GM12878 (cell line): Measurements from ENCODE around the gene HS3ST1. TPM values are rescaled to one million over a fixed set of nuclear protein-coding genes. Genes with fewer than 3 reads are reported as not detected.

ENCODE experiments used
- ATAC-seq: fragments of 200-7000 bp; cut with Tn5 transposase; 3 replicates; pipeline ENCODE4 v1.9.1; 2020; ENCODE audit warnings: mild to moderate bottlenecking, moderate library complexity
- BruUV-seq: library from RNA; stranded (reverse); fragments of 400-500 nt; replicated peaks from 2 replicates; lab custom pipeline; 2021; lab: Mats Ljungman, UMichigan
- CTCF ChIA-PET: fragments of 300-600 bp; sonication (Branson Sonifier 250); formaldehyde crosslinking; extraction: SDS; loops from one replicate; lab custom pipeline; 2021; ENCODE audit warnings: inconsistent platforms; lab: Yijun Ruan, JAX
- POLR2A ChIA-PET: fragments of 350-600 bp; formaldehyde crosslinking; extraction: SDS; loops from one replicate; lab custom pipeline; 2021; ENCODE audit warnings: inconsistent platforms; lab: Charles Lee
- RAD21 ChIA-PET: fragments of 300-600 bp; sonication (Branson Sonifier 250); formaldehyde crosslinking; loops from one replicate; lab custom pipeline; 2023; ENCODE audit warnings: antibody characterized with exemption; ENCODE audit not compliant: unreplicated experiment; lab: Charles Lee
- SMC1A ChIA-PET: fragments of 300-600 bp; sonication (Branson Sonifier 250); formaldehyde crosslinking; loops from one replicate; lab custom pipeline; 2023; ENCODE audit not compliant: unreplicated experiment, uncharacterized antibody; lab: Charles Lee
- DNase-seq: peaks from one replicate; pipeline ENCODE4 v3.0.0-alpha.2; 2011; ENCODE audit warnings: low read depth, low spot score
- FAIRE-seq: peaks from 3 replicates; lab custom pipeline; 2011; peaks lifted over from hg19 to GRCh38; lab: Jason Lieb, UNC
- H2AFZ ChIP-seq: 2 replicates; pipeline ENCODE4 v1.6.0; 2011; ENCODE audit warnings: low read depth, low read length, control low read depth; ENCODE audit not compliant: control insufficient read depth
- H3K27ac ChIP-seq: 2 replicates; pipeline ENCODE4 v1.5.1; 2011; ENCODE audit warnings: control low read depth; ENCODE audit not compliant: control insufficient read depth, insufficient read depth
- H3K27me3 ChIP-seq, 2 experiments: replicated peaks in 1 of 2; 2 replicates each; pipeline versions ENCODE4 v1.6.0 to v1.6.1; 2011; ENCODE audit warnings: low read length in 1 of 2; ENCODE audit not compliant: control insufficient read depth in 2 of 2, insufficient read depth in 2 of 2
- H3K36me3 ChIP-seq, 2 experiments: 2 replicates each; pipeline ENCODE4 v1.5.1; 2011; ENCODE audit warnings: low read length in 1 of 2; ENCODE audit not compliant: control insufficient read depth in 2 of 2, insufficient read depth in 2 of 2
- H3K4me1 ChIP-seq: 2 replicates; pipeline ENCODE4 v1.6.1; 2011; ENCODE audit warnings: mild to moderate bottlenecking, low read length, moderate library complexity, mixed read lengths; ENCODE audit not compliant: control insufficient read depth, insufficient read depth
- H3K4me2 ChIP-seq: 2 replicates; pipeline ENCODE4 v1.6.0; 2011; ENCODE audit warnings: control low read depth; ENCODE audit not compliant: control insufficient read depth, insufficient read depth
- H3K4me3 ChIP-seq: fragments of 200-600 bp; sonication (generic); 2 replicates; pipeline ENCODE4 v1.5.1; 2016
- H3K79me2 ChIP-seq: 2 replicates; pipeline ENCODE4 v1.6.0; 2011; ENCODE audit warnings: low read length; ENCODE audit not compliant: control insufficient read depth, insufficient read depth
- H3K9ac ChIP-seq: 2 replicates; pipeline ENCODE4 v1.8.0; 2011; ENCODE audit warnings: low read length, control low read depth, mixed read lengths; ENCODE audit not compliant: control insufficient read depth, insufficient read depth
- H3K9me3 ChIP-seq: replicated peaks from 3 replicates; pipeline ENCODE4 v1.5.1; 2011; ENCODE audit warnings: mild to moderate bottlenecking, low read length; ENCODE audit not compliant: control insufficient read depth, insufficient read depth
- H4K20me1 ChIP-seq: 2 replicates; pipeline ENCODE4 v1.6.0; 2011; ENCODE audit not compliant: control insufficient read depth, insufficient read depth
- BCL3 ChIP-seq: IDR thresholded peaks from 2 replicates; pipeline ENCODE4 v1.6.1; 2011; ENCODE audit warnings: borderline replicate concordance, low read depth, mild to moderate bottlenecking, moderate library complexity, low read length; ENCODE audit not compliant: insufficient read depth, poor library complexity, severe bottlenecking
- CHD2 ChIP-seq: IDR thresholded peaks from 2 replicates; pipeline ENCODE4 v1.6.1; 2011; ENCODE audit warnings: low read depth, low read length, improper control_type of control experiment, borderline replicate concordance
- DPF2 ChIP-seq: fragments of 450-650 bp; IDR thresholded peaks from 2 replicates; pipeline ENCODE4 v1.6.1; 2017; ENCODE audit warnings: mild to moderate bottlenecking
- ELK1 ChIP-seq: IDR thresholded peaks from 2 replicates; pipeline ENCODE4 v1.6.1; 2012; ENCODE audit warnings: low read depth, low read length, improper control_type of control experiment
- GATAD2B ChIP-seq: fragments of 450-650 bp; conservative IDR thresholded peaks from 2 replicates; pipeline ENCODE4 v1.6.1; 2017; ENCODE audit warnings: low read depth, mild to moderate bottlenecking, moderate library complexity
- JUNB ChIP-seq: IDR thresholded peaks from 2 replicates; pipeline ENCODE4 v1.6.1; 2016; ENCODE audit warnings: antibody characterized with exemption, mild to moderate bottlenecking
- MTA3 ChIP-seq: IDR thresholded peaks from 2 replicates; pipeline ENCODE4 v1.6.1; 2012; ENCODE audit warnings: low read length, inconsistent platforms, borderline replicate concordance
- NR2C1 ChIP-seq: fragments of 450-650 bp; IDR thresholded peaks from 2 replicates; pipeline ENCODE4 v1.6.1; 2017; ENCODE audit warnings: antibody characterized with exemption, mild to moderate bottlenecking, moderate library complexity
- REST ChIP-seq: IDR thresholded peaks from 2 replicates; pipeline ENCODE4 v1.6.1; 2012; ENCODE audit warnings: mild to moderate bottlenecking, low read depth, low read length
- RUNX3 ChIP-seq: IDR thresholded peaks from 2 replicates; pipeline ENCODE4 v1.6.1; 2012; ENCODE audit warnings: low read length, inconsistent platforms
- ZBTB11 ChIP-seq: fragments of 450-650 bp; formaldehyde crosslinking; IDR thresholded peaks from 2 replicates; pipeline ENCODE4 v1.5.0; 2022; ENCODE audit warnings: mild to moderate bottlenecking, missing genetic modification characterization
- ZBTB4 ChIP-seq: fragments of 450-650 bp; formaldehyde crosslinking; IDR thresholded peaks from 2 replicates; pipeline ENCODE4 v1.4.0; 2022; ENCODE audit warnings: mild to moderate bottlenecking, moderate library complexity
- WGBS: methylation state at CpG from one replicate; pipeline ENCODE4 v1.1.6; 2016; ENCODE audit warnings: low lambda C conversion rate; ENCODE audit not compliant: insufficient replicate concordance, insufficient coverage; ENCODE audit errors: missing lambda C conversion rate; 5-methylcytosine and 5-hydroxymethylcytosine counted together
- in situ Hi-C: fragments of 300-500 bp; cut with MboI; formaldehyde crosslinking; loops from 9 replicates; pipeline ENCODE4 v1.14.3; 2018; ENCODE audit warnings: mixed read lengths
- intact Hi-C: fragments of 100-400 bp; cut with micrococcal nuclease; formaldehyde crosslinking; loops from one replicate; pipeline ENCODE4 v1.14.2; 2022; ENCODE audit not compliant: unreplicated experiment
- polyA plus RNA-seq, 11 experiments: library from polyadenylated mRNA; depleted of rRNA in 4 of 11; unstranded in 6 of 11; stranded (reverse) in 5 of 11; fragments of >200 nt; fragmentation: Nextera tagmentation in 4 of 11; fragmentation: Illumina TruSeq in 1 of 11; extraction: Ambion mirVana in 4 of 11; extraction: Trizol in 1 of 11; gene quantifications; 1 replicate in 1 of 11; 2 replicates in 10 of 11; pipeline versions ENCODE4 v1.2.1 to v1.2.3, GENCODE V29; 2011 to 2016; ENCODE audit warnings: inconsistent platforms in 2 of 11, missing spikeins in 2 of 11, low read depth in 1 of 11
- total RNA-seq, 4 experiments: library from RNA; depleted of rRNA in 3 of 4; stranded (reverse); fragments of >200 nt in 3 of 4; fragmentation: Illumina TruSeq in 1 of 4; extraction: Trizol in 1 of 4; gene quantifications; 2 replicates each; pipeline versions ENCODE4 v1.2.1 to v1.2.3, GENCODE V29; 2013 to 2021

Gene HS3ST1
- total and polyA plus RNA-seq, 10 of the 15 experiments (the other 5 are each of a cell fraction or from before 2014, with no cell fraction given) = 0.03 to 0.65 (median 0.13) TPM

- 87% methylated on average over 2 of the region's 2 CpGs for WGBS
- Histone ChIP-seq H2AFZ (no peak overlapping the region), H3K27ac (no peak overlapping the region), H3K27me3 (no peaks in the 10 kb centered on the region), H3K9ac (no peak overlapping the region), H3K4me1 (peaks cover 10% of the 10 kb centered on the region), H3K4me3 (no peak overlapping the region), H3K9me3 (no peaks in the 10 kb centered on the region), H3K36me3 (no peaks in the 10 kb centered on the region), H4K20me1 (no peaks in the 10 kb centered on the region), H3K4me2 (no peak overlapping the region), H3K79me2 (no peaks in the 10 kb centered on the region)
- POLR2A ChIA-PET = no interaction called here
- ATAC-seq = no peak
- no peak for DNase-seq
- FAIRE-seq = no peak
- RAD21 ChIA-PET = no interaction called here
- in situ Hi-C loops (no loop called here), intact Hi-C loops (no loop called here)
- CTCF ChIA-PET = no interaction called here
- no TSS peak for BruUV-seq
- SMC1A ChIA-PET = no interaction called here
- TF ChIP-seq BCL3 (no peak), ZBTB11 (CRISPR knock-in tag) (no peak), RUNX3 (peak; percentile 54), JUNB (0 out of 2 replicates have a peak, but pooled peaks have one; percentile 18), DPF2 (no peak), ZBTB4 (CRISPR knock-in tag) (no peak), GATAD2B (no peak), ELK1 (no peak), REST (no peak), MTA3 (no peak), NR2C1 (no peak), CHD2 (no peak)
Observed at GRCh38 chr4:11475871-11476270, 47.2 kb upstream of the HS3ST1 start.
